Breast epithelium (tissue), 3 donors: ENCODE results near the gene KRT10.

Experiments used
- CTCF ChIP-seq, 3 donors: fragments of 450-650 bp; IDR thresholded peaks; one replicate each; pipeline ENCODE4 v1.5.1; 2016 to 2017; ENCODE audit warnings: antibody characterized with exemption in 3 of 3, mild to moderate bottlenecking in 3 of 3, moderate library complexity in 3 of 3
- POLR2A ChIP-seq: fragments of 450-650 bp; IDR thresholded peaks from one replicate; pipeline ENCODE4 v1.6.1; 2016; ENCODE audit warnings: antibody characterized with exemption, mild to moderate bottlenecking, moderate library complexity
- POLR2AphosphoS5 ChIP-seq, 3 donors: sonication (generic); formaldehyde crosslinking; IDR thresholded peaks; one replicate each; pipeline ENCODE4 v1.6.1; 2017; ENCODE audit warnings: antibody characterized with exemption in 3 of 3

- TF ChIP-seq CTCF (IDR thresholded peaks at IDR 0.05): no peak
- no peak for TF ChIP-seq POLR2AphosphoS5 (IDR thresholded peaks at IDR 0.05)
- TF ChIP-seq POLR2A: no peak
Observed at GRCh38 chr17:40852364-40852763, 29.9 kb upstream of the KRT10 start.
